ENCODE data around the gene OBSCN. TPM values are rescaled to one million over a fixed set of nuclear protein-coding genes. Genes with fewer than 3 reads are reported as not detected.

OBSCN gene, protein sequence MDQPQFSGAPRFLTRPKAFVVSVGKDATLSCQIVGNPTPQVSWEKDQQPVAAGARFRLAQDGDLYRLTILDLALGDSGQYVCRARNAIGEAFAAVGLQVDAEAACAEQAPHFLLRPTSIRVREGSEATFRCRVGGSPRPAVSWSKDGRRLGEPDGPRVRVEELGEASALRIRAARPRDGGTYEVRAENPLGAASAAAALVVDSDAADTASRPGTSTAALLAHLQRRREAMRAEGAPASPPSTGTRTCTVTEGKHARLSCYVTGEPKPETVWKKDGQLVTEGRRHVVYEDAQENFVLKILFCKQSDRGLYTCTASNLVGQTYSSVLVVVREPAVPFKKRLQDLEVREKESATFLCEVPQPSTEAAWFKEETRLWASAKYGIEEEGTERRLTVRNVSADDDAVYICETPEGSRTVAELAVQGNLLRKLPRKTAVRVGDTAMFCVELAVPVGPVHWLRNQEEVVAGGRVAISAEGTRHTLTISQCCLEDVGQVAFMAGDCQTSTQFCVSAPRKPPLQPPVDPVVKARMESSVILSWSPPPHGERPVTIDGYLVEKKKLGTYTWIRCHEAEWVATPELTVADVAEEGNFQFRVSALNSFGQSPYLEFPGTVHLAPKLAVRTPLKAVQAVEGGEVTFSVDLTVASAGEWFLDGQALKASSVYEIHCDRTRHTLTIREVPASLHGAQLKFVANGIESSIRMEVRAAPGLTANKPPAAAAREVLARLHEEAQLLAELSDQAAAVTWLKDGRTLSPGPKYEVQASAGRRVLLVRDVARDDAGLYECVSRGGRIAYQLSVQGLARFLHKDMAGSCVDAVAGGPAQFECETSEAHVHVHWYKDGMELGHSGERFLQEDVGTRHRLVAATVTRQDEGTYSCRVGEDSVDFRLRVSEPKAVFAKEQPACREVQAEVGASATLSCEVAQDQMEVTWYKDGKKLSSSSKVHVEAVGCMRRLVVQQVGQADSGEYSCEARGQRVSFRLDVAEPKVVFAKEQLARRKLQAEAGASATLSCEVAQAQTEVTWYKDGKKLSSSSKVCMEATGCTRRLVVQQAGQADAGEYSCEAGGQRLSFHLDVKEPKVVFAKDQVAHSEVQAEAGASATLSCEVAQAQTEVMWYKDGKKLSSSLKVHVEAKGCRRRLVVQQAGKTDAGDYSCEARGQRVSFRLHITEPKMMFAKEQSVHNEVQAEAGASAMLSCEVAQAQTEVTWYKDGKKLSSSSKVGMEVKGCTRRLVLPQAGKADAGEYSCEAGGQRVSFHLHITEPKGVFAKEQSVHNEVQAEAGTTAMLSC (N-terminal part only)
- 22.8 TPM for polyA plus RNA-seq (2012; ENCODE audit: insufficient read length, low read depth)

GRCh38 chr1:228207851-228208821 is at the start of gene OBSCN:
Gene OBSCN, plus strand, starts transcription at chr1:228208044. Its CDS starts 3,740 bp downstream, at chr1:228211784.
- TF ChIP-seq POLR2AphosphoS5 (IDR thresholded peaks at IDR 0.05; ENCODE audit: low read depth, low read length) (no peak), TAF1 (IDR thresholded peaks at IDR 0.05; ENCODE audit: borderline replicate concordance, insufficient read depth, low read length) (no peak), FOXP2 (optimal IDR thresholded peaks at IDR 0.05; ENCODE audit: borderline replicate concordance, extremely low read depth, extremely low read length, insufficient read depth) (no peak), SIN3A (IDR thresholded peaks at IDR 0.05; ENCODE audit: borderline replicate concordance, insufficient read depth, low read length) (no peak), REST (IDR thresholded peaks at IDR 0.05; ENCODE audit: insufficient read depth in 1 of 2, low read depth in 2 of 2, low read length in 2 of 2) (no peak)

DNA sequence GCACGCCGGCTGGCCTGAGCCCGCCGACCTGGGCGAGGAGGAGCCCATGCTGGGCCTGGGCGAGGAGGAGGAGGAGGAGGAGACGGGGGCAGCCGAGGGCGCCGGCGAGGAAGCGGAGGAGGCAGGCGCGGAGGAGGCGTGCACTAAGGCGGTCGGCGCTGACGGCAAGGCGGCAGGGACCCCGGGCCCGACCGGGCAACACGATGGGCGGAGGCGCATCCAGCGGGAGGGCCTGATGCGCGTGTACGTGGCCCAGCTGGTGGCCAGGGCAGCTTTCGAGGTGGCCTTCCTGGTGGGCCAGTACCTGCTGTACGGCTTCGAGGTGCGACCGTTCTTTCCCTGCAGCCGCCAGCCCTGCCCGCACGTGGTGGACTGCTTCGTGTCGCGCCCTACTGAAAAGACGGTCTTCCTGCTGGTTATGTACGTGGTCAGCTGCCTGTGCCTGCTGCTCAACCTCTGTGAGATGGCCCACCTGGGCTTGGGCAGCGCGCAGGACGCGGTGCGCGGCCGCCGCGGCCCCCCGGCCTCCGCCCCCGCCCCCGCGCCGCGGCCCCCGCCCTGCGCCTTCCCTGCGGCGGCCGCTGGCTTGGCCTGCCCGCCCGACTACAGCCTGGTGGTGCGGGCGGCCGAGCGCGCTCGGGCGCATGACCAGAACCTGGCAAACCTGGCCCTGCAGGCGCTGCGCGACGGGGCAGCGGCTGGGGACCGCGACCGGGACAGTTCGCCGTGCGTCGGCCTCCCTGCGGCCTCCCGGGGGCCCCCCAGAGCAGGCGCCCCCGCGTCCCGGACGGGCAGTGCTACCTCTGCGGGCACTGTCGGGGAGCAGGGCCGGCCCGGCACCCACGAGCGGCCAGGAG is 49.5 kb upstream of the OBSCN start:
- no peak for TF ChIP-seq POLR2AphosphoS5 (IDR thresholded peaks at IDR 0.05; ENCODE audit: low read depth, low read length)

DNA sequence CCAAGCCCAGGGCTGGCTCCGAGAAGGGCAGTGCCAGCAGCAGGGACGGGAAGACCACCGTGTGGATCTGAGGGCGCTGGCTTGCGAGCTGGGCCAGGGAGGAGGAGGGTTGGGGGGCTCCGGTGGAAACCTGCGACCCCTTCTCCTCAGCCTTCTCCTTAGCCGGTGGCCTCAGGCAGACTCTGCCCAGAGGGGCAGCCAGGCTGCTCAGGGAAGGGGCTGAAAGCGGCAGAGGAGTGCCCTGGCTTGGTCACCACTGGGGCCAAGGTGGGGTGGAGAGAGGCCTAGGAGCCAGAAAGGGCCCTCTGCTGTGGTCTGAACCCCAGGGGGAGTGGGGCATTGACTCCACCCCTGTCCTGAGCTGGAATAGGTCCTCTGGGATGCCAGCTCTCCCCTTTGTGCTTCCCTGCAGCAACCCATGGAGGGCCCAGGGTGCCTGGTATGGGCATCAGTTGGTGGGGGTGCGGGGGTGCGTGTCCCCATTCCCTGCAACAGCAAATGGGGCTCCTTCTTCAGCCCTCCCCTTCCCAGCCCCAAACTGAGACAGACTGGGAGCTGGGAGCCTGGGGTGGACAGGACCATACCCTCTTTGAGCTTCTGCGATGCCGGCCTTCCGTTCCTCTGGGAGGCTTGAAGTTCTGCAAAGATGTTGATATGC is 48.7 kb upstream of the OBSCN start:
- TF ChIP-seq REST (IDR thresholded peaks at IDR 0.05; ENCODE audit: insufficient read depth in 1 of 2, low read depth in 2 of 2, low read length in 2 of 2) = no peak
- no peak for TF ChIP-seq FOXP2 (optimal IDR thresholded peaks at IDR 0.05; ENCODE audit: borderline replicate concordance, extremely low read depth, extremely low read length, insufficient read depth)
- no peak for TF ChIP-seq POLR2AphosphoS5 (IDR thresholded peaks at IDR 0.05; ENCODE audit: low read depth, low read length)
- no peak for TF ChIP-seq TAF1 (IDR thresholded peaks at IDR 0.05; ENCODE audit: borderline replicate concordance, insufficient read depth, low read length)
- TF ChIP-seq SIN3A (IDR thresholded peaks at IDR 0.05; ENCODE audit: borderline replicate concordance, insufficient read depth, low read length) = no peak

- TF ChIP-seq REST (IDR thresholded peaks at IDR 0.05; ENCODE audit: insufficient read depth in 1 of 2, low read depth in 2 of 2, low read length in 2 of 2) (no peak), POLR2AphosphoS5 (IDR thresholded peaks at IDR 0.05; ENCODE audit: low read depth, low read length) (no peak), FOXP2 (optimal IDR thresholded peaks at IDR 0.05; ENCODE audit: borderline replicate concordance, extremely low read depth, extremely low read length, insufficient read depth) (no peak), TAF1 (IDR thresholded peaks at IDR 0.05; ENCODE audit: borderline replicate concordance, insufficient read depth, low read length) (no peak), SIN3A (IDR thresholded peaks at IDR 0.05; ENCODE audit: borderline replicate concordance, insufficient read depth, low read length) (no peak)
These were observed 47.6 kb upstream of the OBSCN start for GRCh38 chr1:228160201-228160761.
